Hepatocyte (in vitro differentiated cells): Measurements from ENCODE around the gene FOXO6. TPM values are rescaled to one million over a fixed set of nuclear protein-coding genes. Genes with fewer than 3 reads are reported as not detected.
A peak's percentile ranks its signal among the peaks of the same experiment; 100 is the strongest.

Experiments
- DNase-seq: peaks from one replicate; pipeline ENCODE4 v3.0.0-alpha.2; 2016; ENCODE audit warnings: low spot score
- H2AFZ ChIP-seq: fragments of 200-600 bp; sonication (generic); 2 replicates; pipeline ENCODE4 v1.6.0; 2016; ENCODE audit warnings: antibody characterized with exemption, mild to moderate bottlenecking
- H3K27ac ChIP-seq: fragments of 200-600 bp; sonication (generic); 2 replicates; pipeline ENCODE4 v1.5.1; 2016; ENCODE audit warnings: mild to moderate bottlenecking
- H3K27me3 ChIP-seq: fragments of 200-600 bp; sonication (generic); 2 replicates; pipeline ENCODE4 v1.6.1; 2016
- H3K36me3 ChIP-seq: fragments of 200-600 bp; sonication (generic); replicated peaks from 2 replicates; pipeline ENCODE4 v1.5.1; 2016; ENCODE audit warnings: low read depth; ENCODE audit not compliant: insufficient read depth
- H3K4me1 ChIP-seq: fragments of 200-600 bp; sonication (generic); 2 replicates; pipeline ENCODE4 v1.5.1; 2016; ENCODE audit warnings: mild to moderate bottlenecking, moderate library complexity; ENCODE audit not compliant: insufficient read depth
- H3K4me2 ChIP-seq: fragments of 200-600 bp; sonication (generic); 2 replicates; pipeline ENCODE4 v1.6.0; 2016
- H3K4me3 ChIP-seq: fragments of 200-600 bp; sonication (generic); 2 replicates; pipeline ENCODE4 v1.5.1; 2016; ENCODE audit warnings: mild to moderate bottlenecking
- H3K79me2 ChIP-seq: fragments of 200-600 bp; sonication (generic); 2 replicates; pipeline ENCODE4 v1.6.0; 2017; ENCODE audit warnings: mild to moderate bottlenecking
- H3K9me2 ChIP-seq: fragments of 200-600 bp; sonication (generic); replicated peaks from 2 replicates; pipeline ENCODE4 v1.6.0; 2017; ENCODE audit warnings: mild to moderate bottlenecking; ENCODE audit not compliant: insufficient read depth
- H3K9me3 ChIP-seq: fragments of 200-600 bp; sonication (generic); 2 replicates; pipeline ENCODE4 v1.5.1; 2016; ENCODE audit warnings: low read depth, mild to moderate bottlenecking
- H4K20me1 ChIP-seq: fragments of 200-600 bp; sonication (generic); 2 replicates; pipeline ENCODE4 v1.6.0; 2016; ENCODE audit warnings: mild to moderate bottlenecking; ENCODE audit not compliant: insufficient read depth, poor library complexity, severe bottlenecking
- CTCF ChIP-seq: fragments of 200-600 bp; sonication (generic); IDR thresholded peaks from 2 replicates; pipeline ENCODE4 v1.5.1; 2016; ENCODE audit warnings: antibody characterized with exemption, mild to moderate bottlenecking; ENCODE audit not compliant: poor library complexity
- EZH2 ChIP-seq: fragments of 200-600 bp; sonication (generic); IDR thresholded peaks from 2 replicates; pipeline ENCODE4 v1.6.1; 2016; ENCODE audit warnings: antibody characterized with exemption, mild to moderate bottlenecking, borderline replicate concordance
- EZH2phosphoT487 ChIP-seq: fragments of 200-600 bp; sonication (generic); IDR thresholded peaks from one replicate; pipeline ENCODE4 v1.6.1; 2018; ENCODE audit warnings: antibody characterized with exemption, mild to moderate bottlenecking, low read depth, moderate library complexity; ENCODE audit not compliant: unreplicated experiment, severe bottlenecking
- WGBS: methylation state at CpG from one replicate; pipeline ENCODE4 v1.1.6; 2016; ENCODE audit warnings: low lambda C conversion rate; ENCODE audit errors: missing lambda C conversion rate; 5-methylcytosine and 5-hydroxymethylcytosine counted together
- polyA plus RNA-seq: library from polyadenylated mRNA; unstranded; fragments of >200 nt; fragmentation: Nextera tagmentation; extraction: Ambion mirVana; gene quantifications from 2 replicates; pipeline ENCODE4 v1.2.1, GENCODE V29; 2016
- total RNA-seq: library from RNA; depleted of rRNA; stranded (reverse); fragments of >200 nt; gene quantifications from 2 replicates; pipeline ENCODE4 v1.2.3, GENCODE V29; 2014

FOXO6 gene
- total and polyA plus RNA-seq, 2 experiments from 2014 or later: 0.80 to 5.0 TPM

- 31% methylated on average over 7 of the region's 7 CpGs for WGBS
These were observed 10.7 kb downstream of the FOXO6 start for GRCh38 chr1:41371630-41372599.

GRCh38 chr1:41372600-41372993, 11.4 kb downstream of the FOXO6 start:
- Histone ChIP-seq H3K27me3 (no peaks in the 10 kb centered on the region), H3K4me2 (no peak overlapping the region), H3K36me3 (no peaks in the 10 kb centered on the region), H3K9me3 (no peaks in the 10 kb centered on the region), H3K4me3 (no peak overlapping the region), H2AFZ (no peak overlapping the region), H3K79me2 (no peaks in the 10 kb centered on the region), H4K20me1 (no peaks in the 10 kb centered on the region), H3K9me2 (no peaks in the 10 kb centered on the region), H3K4me1 (peaks cover 14% of the 10 kb centered on the region), H3K27ac (no peak overlapping the region)
- no peak for TF ChIP-seq EZH2
- TF ChIP-seq CTCF: no peak
- TF ChIP-seq EZH2phosphoT487: no peak
- 72% methylated on average over 4 of the region's 4 CpGs for WGBS
- no peak for DNase-seq

More at GRCh38 chr1:41371630-41372599, 10.7 kb downstream of the FOXO6 start:
- Histone ChIP-seq H3K4me3 (no peak overlapping the region), H3K36me3 (no peaks in the 10 kb centered on the region), H3K4me2 (peak overlapping the region; percentile 38), H4K20me1 (no peaks in the 10 kb centered on the region), H3K27ac (no peak overlapping the region), H3K27me3 (no peaks in the 10 kb centered on the region), H3K79me2 (no peaks in the 10 kb centered on the region), H3K9me3 (no peaks in the 10 kb centered on the region), H3K4me1 (peaks cover 19% of the 10 kb centered on the region), H2AFZ (no peak overlapping the region), H3K9me2 (no peaks in the 10 kb centered on the region)
- TF ChIP-seq EZH2: no peak
- no peak for TF ChIP-seq CTCF
- TF ChIP-seq EZH2phosphoT487: no peak
- no peak for DNase-seq

- TF ChIP-seq EZH2: no peak
- TF ChIP-seq EZH2phosphoT487: no peak
- no peak for TF ChIP-seq CTCF
- 97% methylated on average over 6 of the region's 6 CpGs for WGBS
- Histone ChIP-seq H3K27me3 (no peaks in the 10 kb centered on the region), H4K20me1 (no peaks in the 10 kb centered on the region), H3K79me2 (no peaks in the 10 kb centered on the region), H3K9me2 (no peaks in the 10 kb centered on the region), H3K4me1 (peaks cover 14% of the 10 kb centered on the region), H3K27ac (no peak overlapping the region), H3K4me3 (no peak overlapping the region), H3K4me2 (no peak overlapping the region), H3K9me3 (no peaks in the 10 kb centered on the region), H3K36me3 (no peaks in the 10 kb centered on the region), H2AFZ (no peak overlapping the region)
- no peak for DNase-seq
These were observed 12.1 kb downstream of the FOXO6 start for GRCh38 chr1:41373373-41373772.
